GM12878 (cell line): ENCODE data around the gene SPN. TPM values are rescaled to one million over a fixed set of nuclear protein-coding genes. Genes with fewer than 3 reads are reported as not detected.
A peak's percentile ranks its signal among the peaks of the same experiment; 100 is the strongest.

ENCODE experiments used
- CREB1 ChIP-seq: IDR thresholded peaks from 2 replicates; pipeline ENCODE4 v1.6.1; 2012; ENCODE audit warnings: low read depth, mild to moderate bottlenecking, inconsistent platforms
- DPF2 ChIP-seq: fragments of 450-650 bp; IDR thresholded peaks from 2 replicates; pipeline ENCODE4 v1.6.1; 2017; ENCODE audit warnings: mild to moderate bottlenecking
- FOXK2 ChIP-seq: fragments of 450-650 bp; IDR thresholded peaks from 2 replicates; pipeline ENCODE4 v1.6.1; 2017; ENCODE audit warnings: mild to moderate bottlenecking, moderate library complexity
- HDAC6 ChIP-seq: fragments of 200-600 bp; sonication (generic); IDR thresholded peaks from one replicate; pipeline ENCODE4 v1.8.0; 2017; ENCODE audit warnings: antibody characterized with exemption; ENCODE audit not compliant: unreplicated experiment
- IKZF1 ChIP-seq: fragments of 450-650 bp; conservative IDR thresholded peaks from 2 replicates; pipeline ENCODE4 v1.6.1; 2017; ENCODE audit warnings: antibody characterized with exemption, mild to moderate bottlenecking
- KDM1A ChIP-seq: fragments of 200-600 bp; sonication (generic); IDR thresholded peaks from 2 replicates; pipeline ENCODE4 v1.6.1; 2016; ENCODE audit warnings: borderline replicate concordance
- MTA2 ChIP-seq: fragments of 450-650 bp; IDR thresholded peaks from 2 replicates; pipeline ENCODE4 v1.6.1; 2016; ENCODE audit warnings: low read depth, mild to moderate bottlenecking, moderate library complexity
- MTA3 ChIP-seq: IDR thresholded peaks from 2 replicates; pipeline ENCODE4 v1.6.1; 2012; ENCODE audit warnings: low read length, inconsistent platforms, borderline replicate concordance
- POLR2AphosphoS2 ChIP-seq: IDR thresholded peaks from 2 replicates; pipeline ENCODE4 v1.6.1; 2011; ENCODE audit warnings: low read depth, mild to moderate bottlenecking, low read length, improper control_type of control experiment, moderate library complexity
- RAD21 ChIP-seq: IDR thresholded peaks from 2 replicates; pipeline ENCODE4 v1.6.1; 2011; ENCODE audit warnings: mild to moderate bottlenecking, low read depth, low read length, moderate library complexity; ENCODE audit not compliant: insufficient read depth
- SMC3 ChIP-seq: IDR thresholded peaks from 2 replicates; pipeline ENCODE4 v1.6.1; 2011; ENCODE audit warnings: low read length, improper control_type of control experiment, borderline replicate concordance
- SUPT20H ChIP-seq: IDR thresholded peaks from 2 replicates; pipeline ENCODE4 v1.6.1; 2011; ENCODE audit warnings: low read depth, mild to moderate bottlenecking, low read length, moderate library complexity, borderline replicate concordance; ENCODE audit not compliant: control insufficient read depth
- TAF1 ChIP-seq: IDR thresholded peaks from 2 replicates; pipeline ENCODE4 v1.6.1; 2011; ENCODE audit warnings: mild to moderate bottlenecking, low read depth, low read length, borderline replicate concordance
- YY1 ChIP-seq: IDR thresholded peaks from 2 replicates; pipeline ENCODE4 v1.6.1; 2011; ENCODE audit warnings: low read depth, mild to moderate bottlenecking, low read length
- ZZZ3 ChIP-seq: IDR thresholded peaks from 2 replicates; pipeline ENCODE4 v1.6.1; 2011; ENCODE audit warnings: low read depth; ENCODE audit not compliant: control insufficient read depth, insufficient read length
- polyA plus RNA-seq, 11 experiments: library from polyadenylated mRNA; depleted of rRNA in 4 of 11; unstranded in 6 of 11; stranded (reverse) in 5 of 11; fragments of >200 nt; fragmentation: Nextera tagmentation in 4 of 11; fragmentation: Illumina TruSeq in 1 of 11; extraction: Ambion mirVana in 4 of 11; extraction: Trizol in 1 of 11; gene quantifications; 1 replicate in 1 of 11; 2 replicates in 10 of 11; pipeline versions ENCODE4 v1.2.1 to v1.2.3, GENCODE V29; 2011 to 2016; ENCODE audit warnings: inconsistent platforms in 2 of 11, missing spikeins in 2 of 11, low read depth in 1 of 11
- total RNA-seq, 4 experiments: library from RNA; depleted of rRNA in 3 of 4; stranded (reverse); fragments of >200 nt in 3 of 4; fragmentation: Illumina TruSeq in 1 of 4; extraction: Trizol in 1 of 4; gene quantifications; 2 replicates each; pipeline versions ENCODE4 v1.2.1 to v1.2.3, GENCODE V29; 2013 to 2021
- TF ChIP-seq, protein P1 (sequence below): IDR thresholded peaks from 2 replicates; pipeline ENCODE4 v1.6.1; 2011; ENCODE audit warnings: borderline replicate concordance, low read depth, mild to moderate bottlenecking, moderate library complexity, mixed read lengths, low read length; ENCODE audit not compliant: insufficient read depth; ENCODE audit errors: extremely low read length
- TF ChIP-seq, protein P2 (sequence below): fragments of 150-350 bp; IDR thresholded peaks from 2 replicates; pipeline ENCODE4 v1.6.1; 2016; ENCODE audit warnings: low read depth, low read length
- TF ChIP-seq, protein P3 (sequence below): fragments of 150-350 bp; IDR thresholded peaks from 2 replicates; pipeline ENCODE4 v1.6.1; 2014; ENCODE audit warnings: mild to moderate bottlenecking, low read depth, low read length
- TF ChIP-seq, protein P4 (sequence below): fragments of 450-650 bp; IDR thresholded peaks from 2 replicates; pipeline ENCODE4 v1.6.1; 2017; ENCODE audit warnings: mild to moderate bottlenecking, moderate library complexity

Gene SPN
- total and polyA plus RNA-seq, 10 of the 15 experiments (the other 5 are each of a cell fraction or from before 2014, with no cell fraction given), result 16.2 to 173 (median 92.7) TPM

DNA sequence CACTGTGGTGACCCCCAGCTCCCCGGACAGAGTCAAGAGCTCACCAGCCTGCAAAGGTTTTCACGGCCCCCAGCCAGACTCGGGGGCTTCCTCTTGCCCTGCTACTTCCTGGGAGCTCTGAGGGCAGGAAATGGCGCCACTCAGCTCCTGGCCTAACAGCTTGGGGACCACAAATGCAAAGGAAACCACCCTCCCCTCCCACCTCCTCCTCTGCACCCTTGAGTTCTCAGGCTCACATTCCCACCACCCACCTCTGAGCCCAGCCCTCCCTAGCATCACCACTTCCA lies 375 bp upstream of the SPN start (continued):
- peak; percentile 84 for TF ChIP-seq YY1
- TF ChIP-seq, protein P1, sequence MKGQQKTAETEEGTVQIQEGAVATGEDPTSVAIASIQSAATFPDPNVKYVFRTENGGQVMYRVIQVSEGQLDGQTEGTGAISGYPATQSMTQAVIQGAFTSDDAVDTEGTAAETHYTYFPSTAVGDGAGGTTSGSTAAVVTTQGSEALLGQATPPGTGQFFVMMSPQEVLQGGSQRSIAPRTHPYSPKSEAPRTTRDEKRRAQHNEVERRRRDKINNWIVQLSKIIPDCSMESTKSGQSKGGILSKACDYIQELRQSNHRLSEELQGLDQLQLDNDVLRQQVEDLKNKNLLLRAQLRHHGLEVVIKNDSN, result no peak
- TF ChIP-seq MTA3, result no peak
- TF ChIP-seq RAD21, result no peak
- TF ChIP-seq, protein P2, sequence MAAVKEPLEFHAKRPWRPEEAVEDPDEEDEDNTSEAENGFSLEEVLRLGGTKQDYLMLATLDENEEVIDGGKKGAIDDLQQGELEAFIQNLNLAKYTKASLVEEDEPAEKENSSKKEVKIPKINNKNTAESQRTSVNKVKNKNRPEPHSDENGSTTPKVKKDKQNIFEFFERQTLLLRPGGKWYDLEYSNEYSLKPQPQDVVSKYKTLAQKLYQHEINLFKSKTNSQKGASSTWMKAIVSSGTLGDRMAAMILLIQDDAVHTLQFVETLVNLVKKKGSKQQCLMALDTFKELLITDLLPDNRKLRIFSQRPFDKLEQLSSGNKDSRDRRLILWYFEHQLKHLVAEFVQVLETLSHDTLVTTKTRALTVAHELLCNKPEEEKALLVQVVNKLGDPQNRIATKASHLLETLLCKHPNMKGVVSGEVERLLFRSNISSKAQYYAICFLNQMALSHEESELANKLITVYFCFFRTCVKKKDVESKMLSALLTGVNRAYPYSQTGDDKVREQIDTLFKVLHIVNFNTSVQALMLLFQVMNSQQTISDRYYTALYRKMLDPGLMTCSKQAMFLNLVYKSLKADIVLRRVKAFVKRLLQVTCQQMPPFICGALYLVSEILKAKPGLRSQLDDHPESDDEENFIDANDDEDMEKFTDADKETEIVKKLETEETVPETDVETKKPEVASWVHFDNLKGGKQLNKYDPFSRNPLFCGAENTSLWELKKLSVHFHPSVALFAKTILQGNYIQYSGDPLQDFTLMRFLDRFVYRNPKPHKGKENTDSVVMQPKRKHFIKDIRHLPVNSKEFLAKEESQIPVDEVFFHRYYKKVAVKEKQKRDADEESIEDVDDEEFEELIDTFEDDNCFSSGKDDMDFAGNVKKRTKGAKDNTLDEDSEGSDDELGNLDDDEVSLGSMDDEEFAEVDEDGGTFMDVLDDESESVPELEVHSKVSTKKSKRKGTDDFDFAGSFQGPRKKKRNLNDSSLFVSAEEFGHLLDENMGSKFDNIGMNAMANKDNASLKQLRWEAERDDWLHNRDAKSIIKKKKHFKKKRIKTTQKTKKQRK, result no peak
- peak; percentile 12; the same call in 1 of the 2 replicates for TF ChIP-seq MTA2
- no peak for TF ChIP-seq KDM1A
- no peak for TF ChIP-seq SMC3
- no peak for TF ChIP-seq ZZZ3
- TF ChIP-seq, protein P3, sequence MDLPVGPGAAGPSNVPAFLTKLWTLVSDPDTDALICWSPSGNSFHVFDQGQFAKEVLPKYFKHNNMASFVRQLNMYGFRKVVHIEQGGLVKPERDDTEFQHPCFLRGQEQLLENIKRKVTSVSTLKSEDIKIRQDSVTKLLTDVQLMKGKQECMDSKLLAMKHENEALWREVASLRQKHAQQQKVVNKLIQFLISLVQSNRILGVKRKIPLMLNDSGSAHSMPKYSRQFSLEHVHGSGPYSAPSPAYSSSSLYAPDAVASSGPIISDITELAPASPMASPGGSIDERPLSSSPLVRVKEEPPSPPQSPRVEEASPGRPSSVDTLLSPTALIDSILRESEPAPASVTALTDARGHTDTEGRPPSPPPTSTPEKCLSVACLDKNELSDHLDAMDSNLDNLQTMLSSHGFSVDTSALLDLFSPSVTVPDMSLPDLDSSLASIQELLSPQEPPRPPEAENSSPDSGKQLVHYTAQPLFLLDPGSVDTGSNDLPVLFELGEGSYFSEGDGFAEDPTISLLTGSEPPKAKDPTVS, result no peak
- TF ChIP-seq, protein P4, sequence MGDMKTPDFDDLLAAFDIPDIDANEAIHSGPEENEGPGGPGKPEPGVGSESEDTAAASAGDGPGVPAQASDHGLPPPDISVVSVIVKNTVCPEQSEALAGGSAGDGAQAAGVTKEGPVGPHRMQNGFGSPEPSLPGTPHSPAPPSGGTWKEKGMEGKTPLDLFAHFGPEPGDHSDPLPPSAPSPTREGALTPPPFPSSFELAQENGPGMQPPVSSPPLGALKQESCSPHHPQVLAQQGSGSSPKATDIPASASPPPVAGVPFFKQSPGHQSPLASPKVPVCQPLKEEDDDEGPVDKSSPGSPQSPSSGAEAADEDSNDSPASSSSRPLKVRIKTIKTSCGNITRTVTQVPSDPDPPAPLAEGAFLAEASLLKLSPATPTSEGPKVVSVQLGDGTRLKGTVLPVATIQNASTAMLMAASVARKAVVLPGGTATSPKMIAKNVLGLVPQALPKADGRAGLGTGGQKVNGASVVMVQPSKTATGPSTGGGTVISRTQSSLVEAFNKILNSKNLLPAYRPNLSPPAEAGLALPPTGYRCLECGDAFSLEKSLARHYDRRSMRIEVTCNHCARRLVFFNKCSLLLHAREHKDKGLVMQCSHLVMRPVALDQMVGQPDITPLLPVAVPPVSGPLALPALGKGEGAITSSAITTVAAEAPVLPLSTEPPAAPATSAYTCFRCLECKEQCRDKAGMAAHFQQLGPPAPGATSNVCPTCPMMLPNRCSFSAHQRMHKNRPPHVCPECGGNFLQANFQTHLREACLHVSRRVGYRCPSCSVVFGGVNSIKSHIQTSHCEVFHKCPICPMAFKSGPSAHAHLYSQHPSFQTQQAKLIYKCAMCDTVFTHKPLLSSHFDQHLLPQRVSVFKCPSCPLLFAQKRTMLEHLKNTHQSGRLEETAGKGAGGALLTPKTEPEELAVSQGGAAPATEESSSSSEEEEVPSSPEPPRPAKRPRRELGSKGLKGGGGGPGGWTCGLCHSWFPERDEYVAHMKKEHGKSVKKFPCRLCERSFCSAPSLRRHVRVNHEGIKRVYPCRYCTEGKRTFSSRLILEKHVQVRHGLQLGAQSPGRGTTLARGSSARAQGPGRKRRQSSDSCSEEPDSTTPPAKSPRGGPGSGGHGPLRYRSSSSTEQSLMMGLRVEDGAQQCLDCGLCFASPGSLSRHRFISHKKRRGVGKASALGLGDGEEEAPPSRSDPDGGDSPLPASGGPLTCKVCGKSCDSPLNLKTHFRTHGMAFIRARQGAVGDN, result peak; percentile 55; the same call in 1 of the 2 replicates
- TF ChIP-seq IKZF1, result peak; percentile 81
- TF ChIP-seq HDAC6, result no peak
- TF ChIP-seq CREB1, result peak; percentile 51
- TF ChIP-seq POLR2AphosphoS2, result no peak; the same call in 1 of the 2 replicates
- 0 out of 2 replicates have a peak, but pooled peaks have one; percentile 12 for TF ChIP-seq DPF2
- TF ChIP-seq SUPT20H, result no peak
- TF ChIP-seq TAF1, result peak; percentile 65
- no peak for TF ChIP-seq FOXK2
